HepG2 (cell line): ENCODE data around the gene RAB9A. TPM values are rescaled to one million over a fixed set of nuclear protein-coding genes. Genes with fewer than 3 reads are reported as not detected.

Experiments
- ATAC-seq: fragments of 200-7000 bp; cut with Tn5 transposase; 3 replicates; pipeline ENCODE4 v1.9.1; 2020; ENCODE audit warnings: mild to moderate bottlenecking, moderate library complexity
- BruUV-seq: library from RNA; stranded (reverse); fragments of 400-500 nt; replicated peaks from 2 replicates; lab custom pipeline; 2021; lab: Mats Ljungman, UMichigan
- CTCF ChIA-PET: fragments of 300-600 bp; formaldehyde crosslinking; extraction: SDS; loops from one replicate; lab custom pipeline; 2021; ENCODE audit warnings: low total read pairs, inconsistent platforms, low intra/inter-chr PET ratio; lab: Yijun Ruan, JAX
- POLR2A ChIA-PET: fragments of 350-600 bp; sonication (Branson Sonifier 250); formaldehyde crosslinking; loops from one replicate; lab custom pipeline; 2020; ENCODE audit warnings: antibody characterized with exemption, inconsistent platforms; lab: Yijun Ruan, JAX
- DNase-seq: peaks from one replicate; pipeline ENCODE4 v3.0.0-alpha.2; 2015; ENCODE audit warnings: low spot score
- FAIRE-seq: peaks from 3 replicates; lab custom pipeline; 2011; peaks lifted over from hg19 to GRCh38; lab: Jason Lieb, UNC
- H2AFZ ChIP-seq: one replicate; pipeline ENCODE4 v1.6.1; 2011; ENCODE audit warnings: low read length, inconsistent platforms
- H3K27ac ChIP-seq: fragments of 300-600 bp; 3 replicates; pipeline ENCODE4 v1.8.0; 2011; ENCODE audit warnings: mixed run types, mild to moderate bottlenecking, mixed read lengths, low read length, inconsistent platforms; ENCODE audit not compliant: insufficient read depth; ENCODE audit errors: extremely low read length
- H3K27me3 ChIP-seq, 2 experiments: fragments of 200-600 bp in 1 of 2; 2 replicates in 1 of 2; 3 replicates in 1 of 2; pipeline versions ENCODE4 v1.6.0 to v1.8.0; 2011; ENCODE audit warnings: low read length in 2 of 2, mild to moderate bottlenecking in 2 of 2, moderate library complexity in 2 of 2, inconsistent platforms in 1 of 2; ENCODE audit not compliant: insufficient read depth in 2 of 2, control insufficient read depth in 1 of 2
- H3K36me3 ChIP-seq, 2 experiments: fragments of 200-600 bp in 1 of 2; replicated peaks in 1 of 2; 2 replicates in 1 of 2; 3 replicates in 1 of 2; pipeline versions ENCODE4 v1.5.1 to v1.8.0; 2011; ENCODE audit warnings: low read length in 2 of 2, inconsistent platforms in 1 of 2; ENCODE audit not compliant: insufficient read depth in 2 of 2, control insufficient read depth in 1 of 2
- H3K4me1 ChIP-seq: 2 replicates; pipeline ENCODE4 v1.5.1; 2012; ENCODE audit warnings: low read length, inconsistent platforms; ENCODE audit not compliant: insufficient read depth
- H3K4me2 ChIP-seq: 2 replicates; pipeline ENCODE4 v1.6.0; 2011; ENCODE audit warnings: low read depth, low read length, inconsistent platforms
- H3K4me3 ChIP-seq, 3 experiments: fragments of 200-600 bp in 1 of 3; sonication (generic), shearing (Covaris generic) in 1 of 3; replicated peaks in 1 of 3; 2 replicates each; pipeline ENCODE4 v1.5.1; 2011 to 2016; ENCODE audit warnings: low read length in 3 of 3, inconsistent platforms in 2 of 3, low read depth in 2 of 3, mild to moderate bottlenecking in 2 of 3, control low read depth in 1 of 3, mixed read lengths in 1 of 3; ENCODE audit not compliant: insufficient read depth in 1 of 3
- H3K79me2 ChIP-seq: one replicate; pipeline ENCODE4 v1.6.1; 2011; ENCODE audit warnings: low read length, inconsistent platforms; ENCODE audit not compliant: insufficient read depth
- H3K9ac ChIP-seq: 2 replicates; pipeline ENCODE4 v1.6.0; 2011; ENCODE audit warnings: mild to moderate bottlenecking, low read depth, low read length, inconsistent platforms; ENCODE audit not compliant: insufficient read depth
- H3K9me3 ChIP-seq: 2 replicates; pipeline ENCODE4 v1.5.1; 2012; ENCODE audit warnings: mild to moderate bottlenecking, low read length
- H4K20me1 ChIP-seq: 2 replicates; pipeline ENCODE4 v1.6.0; 2011; ENCODE audit warnings: inconsistent platforms, mild to moderate bottlenecking, low read length, moderate library complexity; ENCODE audit not compliant: insufficient read depth
- CHCHD3 ChIP-seq: sonication (generic); formaldehyde crosslinking; IDR thresholded peaks from 2 replicates; pipeline ENCODE4 v1.8.0; 2022; ENCODE audit warnings: mild to moderate bottlenecking, missing genetic modification reagents, moderate library complexity
- HINFP ChIP-seq: sonication (generic); formaldehyde crosslinking; IDR thresholded peaks from 2 replicates; pipeline ENCODE4 v1.4.0; 2020; ENCODE audit warnings: low read depth, mild to moderate bottlenecking, missing genetic modification reagents
- LCORL ChIP-seq, 2 experiments: fragments of 450-650 bp in 1 of 2; sonication (generic) in 1 of 2; formaldehyde crosslinking in 1 of 2; IDR thresholded peaks; 2 replicates each; pipeline versions ENCODE4 v1.5.0 to v1.6.1; 2017 to 2020; ENCODE audit warnings: antibody characterized with exemption in 1 of 2, missing genetic modification reagents in 1 of 2
- ZNF280B ChIP-seq: sonication (generic); formaldehyde crosslinking; IDR thresholded peaks from 2 replicates; pipeline ENCODE4 v1.5.0; 2020; ENCODE audit warnings: missing genetic modification reagents, mild to moderate bottlenecking, borderline replicate concordance
- in situ Hi-C: cut with HindIII; loops from 2 replicates; pipeline ENCODE4 v1.10.0; 2017; ENCODE audit warnings: low pct_unique_long_range_greater_than_20kb; ENCODE audit not compliant: extremely low pct_ligation_motif_present
- intact Hi-C: fragments of 100-400 bp; cut with micrococcal nuclease; formaldehyde crosslinking; loops from one replicate; pipeline ENCODE4 v1.10.0; 2022; ENCODE audit not compliant: unreplicated experiment
- polyA plus RNA-seq, 8 experiments: library from polyadenylated mRNA; depleted of rRNA in 3 of 8; stranded (reverse) in 7 of 8; unstranded in 1 of 8; fragments of >200 nt; fragmentation: Illumina TruSeq in 4 of 8; extraction: Trizol in 4 of 8; gene quantifications; 2 replicates each; pipeline versions ENCODE4 v1.2.1 to v1.2.3, GENCODE V29; 2011 to 2016; ENCODE audit warnings: low read depth in 4 of 8, missing spikeins in 1 of 8, mixed read lengths in 1 of 8; ENCODE audit not compliant: insufficient read depth in 1 of 8
- total RNA-seq, 5 experiments: library from RNA; depleted of rRNA; stranded (reverse); fragments of >200 nt; fragmentation: Illumina TruSeq; extraction: Trizol; gene quantifications; 2 replicates each; pipeline ENCODE4 v1.2.3, GENCODE V29; 2016; ENCODE audit warnings: low read depth in 1 of 5

The RAB9A gene
- total and polyA plus RNA-seq, 2 of the 13 experiments (the other 11 are each of a cell fraction or from before 2014, with no cell fraction given) = 10.5 to 23.1 TPM

GRCh38 chrX:13667919-13668318, 21.0 kb upstream of the RAB9A start:
- Histone ChIP-seq H3K9me3 (no peaks in the 10 kb centered on the region), H3K79me2 (no peaks in the 10 kb centered on the region), H3K9ac (no peak overlapping the region), H4K20me1 (no peaks in the 10 kb centered on the region), H3K4me2 (no peak overlapping the region), H2AFZ (no peak overlapping the region), H3K27ac (no peak overlapping the region), H3K4me1 (0 out of 2 replicates have a peak, but pooled peaks cover 6% of the 10 kb centered on the region), H3K36me3 (no peaks in the 10 kb centered on the region), H3K4me3 (no peak overlapping the region), H3K27me3 (no peaks in the 10 kb centered on the region)
- ATAC-seq (no peak), FAIRE-seq (no peak), DNase-seq (no peak)
- in situ Hi-C loops (no loop called here), intact Hi-C loops (no loop called here)
- CTCF ChIA-PET = no interaction called here
- no peak for TF ChIP-seq ZNF280B (CRISPR knock-in tag)
- no peak for TF ChIP-seq CHCHD3 (CRISPR knock-in tag)
- TF ChIP-seq LCORL (IDR thresholded peaks at IDR 0.05) = no peak
- no peak for TF ChIP-seq LCORL (CRISPR knock-in tag; IDR thresholded peaks at IDR 0.05)
- no peak for TF ChIP-seq HINFP (CRISPR knock-in tag)
- no TSS peak for BruUV-seq
- POLR2A ChIA-PET = no interaction called here
